Posterior cingulate gyrus (tissue), 11 donors: ENCODE measurements around the gene SOD1.

Source experiments
- DNase-seq, 10 donors: peaks; one replicate each; pipeline versions ENCODE4 v3.0.0 to v3.0.0-alpha.2; 2020 to 2021; ENCODE audit warnings: mixed read lengths in 3 of 10
- intact Hi-C: fragments of 100-400 bp; cut with DNase I; formaldehyde crosslinking; loops from one replicate; pipeline ENCODE4 v1.15.1; 2023

The SOD1 gene

GRCh38 chr21:31677047-31677446 lies 17.6 kb downstream of the SOD1 start:
- no peak for DNase-seq

GRCh38 chr21:31678478-31678877 lies 19.0 kb downstream of the SOD1 start:
- intact Hi-C loops = no loop called here
- no peak for DNase-seq

More at GRCh38 chr21:31677047-31677446, 17.6 kb downstream of the SOD1 start:
- intact Hi-C loops = no loop called here

GRCh38 chr21:31682620-31683019 lies 23.1 kb downstream of the SOD1 start:
- no peak for DNase-seq
- intact Hi-C loops = no loop called here

GRCh38 chr21:31683029-31683428 lies 23.5 kb downstream of the SOD1 start:
- intact Hi-C loops = no loop called here
- DNase-seq = no peak

GRCh38 chr21:31684918-31685317 lies 25.4 kb downstream of the SOD1 start:
- DNase-seq = no peak
- intact Hi-C loops = no loop called here

GRCh38 chr21:31686272-31686915 lies 26.9 kb downstream of the SOD1 start:
- intact Hi-C loops = no loop called here
- no peak for DNase-seq

- DNase-seq = no peak
- intact Hi-C loops = no loop called here
Measured at GRCh38 chr21:31687108-31687507, 27.6 kb downstream of the SOD1 start.

GRCh38 chr21:31688603-31689368 lies 29.3 kb downstream of the SOD1 start:
- intact Hi-C loops = no loop called here
- DNase-seq = no peak

- DNase-seq = no peak
Measured at GRCh38 chr21:31693222-31693621, 33.7 kb downstream of the SOD1 start.

GRCh38 chr21:31696424-31696823 lies 36.9 kb downstream of the SOD1 start:
- DNase-seq = no peak
- intact Hi-C loops = no loop called here

More at GRCh38 chr21:31693222-31693621, 33.7 kb downstream of the SOD1 start:
- intact Hi-C loops = no loop called here

GRCh38 chr21:31698461-31698860 lies 39.0 kb downstream of the SOD1 start:
- intact Hi-C loops = no loop called here

GRCh38 chr21:31700040-31700439 lies 40.5 kb downstream of the SOD1 start:
- no peak for DNase-seq
- intact Hi-C loops = no loop called here

More at GRCh38 chr21:31698461-31698860, 39.0 kb downstream of the SOD1 start:
- DNase-seq = no peak

- intact Hi-C loops = no loop called here
- no peak for DNase-seq
Measured at GRCh38 chr21:31706562-31706961, 47.1 kb downstream of the SOD1 start.

- DNase-seq = no peak
- intact Hi-C loops = no loop called here
Measured at GRCh38 chr21:31707499-31707898, 48.0 kb downstream of the SOD1 start.

GRCh38 chr21:31708541-31708940 lies 49.0 kb downstream of the SOD1 start:
- intact Hi-C loops = no loop called here
- no peak for DNase-seq

GRCh38 chr21:31710586-31710985 lies 51.1 kb downstream of the SOD1 start:
- intact Hi-C loops = no loop called here
- DNase-seq = no peak

GRCh38 chr21:31711326-31711725 lies 51.8 kb downstream of the SOD1 start:
- no peak for DNase-seq
- intact Hi-C loops = no loop called here

- no peak for DNase-seq
- intact Hi-C loops = no loop called here
Measured at GRCh38 chr21:31711745-31712285, 52.3 kb downstream of the SOD1 start.

GRCh38 chr21:31713115-31713514 lies 53.6 kb downstream of the SOD1 start:
- DNase-seq = no peak
- intact Hi-C loops = no loop called here

- DNase-seq = no peak
- intact Hi-C loops = no loop called here
Measured at GRCh38 chr21:31713973-31714740, 54.7 kb downstream of the SOD1 start.

GRCh38 chr21:31714741-31715365 lies 55.4 kb downstream of the SOD1 start:
- intact Hi-C loops = no loop called here
- DNase-seq = no peak
